Measurements from ENCODE around the gene PHETA2. TPM values are rescaled to one million over a fixed set of nuclear protein-coding genes. Genes with fewer than 3 reads are reported as not detected.

Gene PHETA2
- total and polyA plus RNA-seq, 2 of the 8 experiments (the other 6 are each of a cell fraction or from before 2014, with no cell fraction given), result 7.4 to 7.6 TPM

DNA sequence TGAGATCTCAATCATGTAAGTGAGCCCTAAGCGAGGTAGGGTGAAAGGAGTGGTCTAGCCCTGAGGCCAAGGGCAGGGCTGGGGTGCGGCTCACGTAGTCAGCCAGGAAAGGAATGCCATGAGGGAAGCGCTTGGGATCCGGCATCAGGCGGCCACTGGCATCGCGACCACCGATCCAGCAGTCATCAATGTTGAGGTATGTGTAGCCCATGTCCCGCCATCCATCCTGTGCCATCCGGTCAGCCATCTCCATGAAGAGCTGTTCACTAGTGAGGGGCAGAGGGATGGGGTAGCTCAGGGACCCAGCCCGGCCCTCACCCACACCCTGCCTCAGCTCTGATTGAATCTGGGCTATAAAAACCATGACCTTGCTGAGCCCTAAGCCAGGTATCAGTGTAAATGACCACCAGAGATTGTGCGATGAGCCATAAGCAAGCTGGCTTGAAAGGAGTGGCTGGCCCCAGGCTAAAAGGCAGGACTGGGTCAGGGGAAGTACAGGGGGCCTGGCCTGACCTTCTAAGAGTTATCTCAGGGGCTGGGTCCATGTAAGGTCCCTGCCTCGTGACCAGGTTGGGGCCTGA, 6.3 kb upstream of the PHETA2 start:
- Histone ChIP-seq H4K5ac (ENCODE audit: insufficient read length, low read depth, low read length) (no peak overlapping the region), H2BK20ac (ENCODE audit: low read length) (no peak overlapping the region), H3K18ac (ENCODE audit: extremely low read depth, low read length) (no peak overlapping the region), H3K4ac (replicated peaks; ENCODE audit: insufficient read length, low read depth, low read length) (no peak overlapping the region), H2BK120ac (replicated peaks; ENCODE audit: low read depth, low read length) (no peak overlapping the region), H3K23ac (ENCODE audit: insufficient read length) (no peak overlapping the region), H2BK12ac (ENCODE audit: low read depth, low read length) (no peak overlapping the region), H3K36me3 (ENCODE audit: control insufficient read depth in 2 of 4, insufficient read depth in 4 of 4, low read length in 3 of 4) (no peaks in the 10 kb centered on the region; a peak in 2 of 8 replicates), H3K14ac (ENCODE audit: insufficient read length) (no peak overlapping the region), H3K4me2 (ENCODE audit: insufficient read depth in 1 of 2, low read depth in 2 of 2, low read length in 2 of 2) (no peak overlapping the region), H3K4me3 (ENCODE audit: extremely low read depth in 1 of 4, insufficient read depth in 2 of 4, low read depth in 3 of 4, low read length in 4 of 4) (no peak overlapping the region), H2BK5ac (ENCODE audit: low read depth, low read length) (no peak overlapping the region), H4K20me1 (replicated peaks in 1 of 2; ENCODE audit: control insufficient read depth in 1 of 2, insufficient read depth in 2 of 2, low read length in 2 of 2) (no peaks in the 10 kb centered on the region), H3K79me2 (ENCODE audit: control insufficient read depth in 1 of 2, insufficient read depth in 2 of 2, low read length in 2 of 2) (no peaks in the 10 kb centered on the region), H3K27ac (ENCODE audit: low read depth, low read length) (no peak overlapping the region), H3K4me1 (replicated peaks in 1 of 4; ENCODE audit: control insufficient read depth in 3 of 4, insufficient read depth in 4 of 4, low read length in 3 of 4) (peaks cover 0 to 28% (median 13%) of the 10 kb centered on the region in 4 experiments; a peak in 6 of 7 replicates), H3K23me2 (ENCODE audit: low read depth, low read length) (peaks cover 8% of the 10 kb centered on the region; the same call in 1 of the 2 replicates), H3K27me3 (replicated peaks in 1 of 4; ENCODE audit: control insufficient read depth in 3 of 4, extremely low read depth in 1 of 4, insufficient read depth in 3 of 4, low read length in 3 of 4) (no peaks in the 10 kb centered on the region; a peak in 2 of 7 replicates), H4K91ac (replicated peaks; ENCODE audit: insufficient read length, low read length) (no peak overlapping the region), H4K8ac (ENCODE audit: extremely low read depth, insufficient read depth, low read length) (no peak overlapping the region), H3K79me1 (ENCODE audit: low read depth, low read length) (no peaks in the 10 kb centered on the region), H3K9ac (replicated peaks in 1 of 4; ENCODE audit: extremely low read depth in 1 of 4, low read depth in 3 of 4, low read length in 3 of 4) (no peak overlapping the region), H2AFZ (ENCODE audit: low read length) (no peak overlapping the region), H3K56ac (replicated peaks; ENCODE audit: insufficient read length, low read depth, low read length) (no peak overlapping the region), H2AK5ac (ENCODE audit: low read depth, low read length) (no peak overlapping the region), H3K9me3 (ENCODE audit: insufficient read depth in 2 of 2, low read depth in 1 of 2, low read length in 1 of 2) (no peaks in the 10 kb centered on the region), H2BK15ac (ENCODE audit: low read length) (no peak overlapping the region)
- CTCF ChIA-PET (ENCODE audit: partially characterized antibody), result interaction anchor here (0.5 to 0.6 kb wide), 2 partner anchors 107 to 492 kb away, joined by 3 to 5 read pairs; no protein-coding TSS in a partner anchor
- 89% methylated on average over 14 of the region's 14 CpGs; no CpG with 5 or more reads in 1 of the 2 experiments for WGBS, 2 experiments (ENCODE audit: extremely low coverage in 1 of 2, insufficient coverage in 1 of 2, insufficient read length in 1 of 2, insufficient replicate concordance in 2 of 2, low coverage in 1 of 2, low lambda C conversion rate in 2 of 2, missing lambda C conversion rate in 1 of 2)
- FAIRE-seq (no peak), DNase-seq (ENCODE audit: low read depth in 1 of 2, low spot score in 2 of 2) (no peak)
- POLR2A ChIA-PET (ENCODE audit: partially characterized antibody), result interaction anchor here (1.8 kb wide), 1 partner anchor 9 kb away, joined by 5 read pairs; no protein-coding TSS in a partner anchor
- TF ChIP-seq TAF1 (IDR thresholded peaks at IDR 0.05; ENCODE audit: low read depth, low read length), result no peak
- TF ChIP-seq RBBP5 (IDR thresholded peaks at IDR 0.05; ENCODE audit: borderline replicate concordance, low read depth, low read length), result no peak
- no peak for TF ChIP-seq MAFK (IDR thresholded peaks at IDR 0.05; ENCODE audit: low read depth, low read length)
- no peak for TF ChIP-seq CBX5 (IDR thresholded peaks at IDR 0.05; ENCODE audit: low read depth, low read length)

All from H1 (cell line).